OCI-LY7 (cell line): ENCODE measurements around the gene MOGAT3.

Experiments used
- EZH2phosphoT487 ChIP-seq: fragments of 200-600 bp; sonication (generic); IDR thresholded peaks from 2 replicates; pipeline ENCODE4 v1.6.1; 2018; ENCODE audit warnings: low read depth, borderline replicate concordance, mild to moderate bottlenecking, mixed run types, antibody characterized with exemption, low read length, moderate library complexity, mixed read lengths
- TF ChIP-seq, protein P1 (sequence below): fragments of 200-600 bp; sonication (generic); conservative IDR thresholded peaks from 2 replicates; pipeline ENCODE4 v1.5.1; 2014; ENCODE audit warnings: mild to moderate bottlenecking, antibody characterized with exemption, low read length, moderate library complexity, mixed read lengths

DNA sequence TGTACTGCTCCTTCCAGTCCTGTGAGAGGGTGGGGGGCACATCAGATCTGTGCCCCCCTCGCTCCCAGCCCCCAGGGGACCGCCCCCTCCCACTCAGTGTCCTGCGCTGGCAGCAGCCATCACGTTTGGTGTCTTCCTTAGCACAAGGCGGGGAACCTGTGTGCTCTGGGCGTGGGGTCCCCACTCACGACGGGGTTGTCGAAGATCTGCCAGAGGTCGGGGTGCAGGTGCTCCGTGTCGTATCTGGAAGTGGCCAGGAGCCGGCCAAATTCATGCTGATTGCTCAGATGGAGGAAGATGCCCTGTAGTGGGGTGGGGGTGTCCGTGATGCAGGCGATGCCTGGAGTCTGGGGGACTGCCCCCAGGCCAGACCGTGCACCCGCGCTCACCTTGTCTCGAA lies 9.3 kb upstream of the MOGAT3 start:
- TF ChIP-seq, protein P1, sequence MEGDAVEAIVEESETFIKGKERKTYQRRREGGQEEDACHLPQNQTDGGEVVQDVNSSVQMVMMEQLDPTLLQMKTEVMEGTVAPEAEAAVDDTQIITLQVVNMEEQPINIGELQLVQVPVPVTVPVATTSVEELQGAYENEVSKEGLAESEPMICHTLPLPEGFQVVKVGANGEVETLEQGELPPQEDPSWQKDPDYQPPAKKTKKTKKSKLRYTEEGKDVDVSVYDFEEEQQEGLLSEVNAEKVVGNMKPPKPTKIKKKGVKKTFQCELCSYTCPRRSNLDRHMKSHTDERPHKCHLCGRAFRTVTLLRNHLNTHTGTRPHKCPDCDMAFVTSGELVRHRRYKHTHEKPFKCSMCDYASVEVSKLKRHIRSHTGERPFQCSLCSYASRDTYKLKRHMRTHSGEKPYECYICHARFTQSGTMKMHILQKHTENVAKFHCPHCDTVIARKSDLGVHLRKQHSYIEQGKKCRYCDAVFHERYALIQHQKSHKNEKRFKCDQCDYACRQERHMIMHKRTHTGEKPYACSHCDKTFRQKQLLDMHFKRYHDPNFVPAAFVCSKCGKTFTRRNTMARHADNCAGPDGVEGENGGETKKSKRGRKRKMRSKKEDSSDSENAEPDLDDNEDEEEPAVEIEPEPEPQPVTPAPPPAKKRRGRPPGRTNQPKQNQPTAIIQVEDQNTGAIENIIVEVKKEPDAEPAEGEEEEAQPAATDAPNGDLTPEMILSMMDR: no peak
- no peak for TF ChIP-seq EZH2phosphoT487
